ENCODE measurements around the gene COX6B2.
"Not testable (repeated sequence)": the region's sequence is repeated elsewhere in the genome, so short reads cannot be mapped to it uniquely, and the experiment has no call there.

The COX6B2 gene, protein sequence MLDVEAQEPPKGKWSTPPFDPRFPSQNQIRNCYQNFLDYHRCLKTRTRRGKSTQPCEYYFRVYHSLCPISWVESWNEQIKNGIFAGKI

DNA sequence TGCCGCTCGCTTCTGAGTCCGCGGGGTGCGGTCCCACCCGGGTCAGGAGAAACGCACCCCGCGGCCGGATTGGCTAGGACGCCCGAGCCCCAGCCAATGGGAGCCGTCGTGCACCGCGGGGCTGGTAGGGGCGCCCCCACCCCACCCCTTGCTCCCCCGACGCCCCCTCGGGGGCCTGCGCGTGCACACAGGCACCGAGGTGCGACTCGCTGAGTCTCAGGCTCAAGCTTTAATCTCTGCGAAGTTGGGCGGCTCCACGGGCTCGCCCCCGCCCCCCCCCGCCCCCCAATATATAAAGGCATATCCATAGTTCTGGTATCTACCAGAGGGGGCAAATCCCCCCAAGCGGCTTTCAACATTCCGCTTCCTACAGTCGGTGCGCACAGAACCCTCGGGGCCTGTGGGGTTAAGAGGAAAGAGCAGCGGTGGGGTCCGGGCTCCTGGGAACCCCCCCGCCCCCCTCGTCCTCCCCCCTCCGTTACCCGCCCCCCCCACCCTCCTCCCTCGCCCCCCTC lies at the start of gene COX6B2:
Gene COX6B2 (minus strand): TSS at position 22 of the 515 bp plus-strand sequence. CDS start 198 bp downstream, outside the sequence.
- TF ChIP-seq ZFX (IDR thresholded peaks at IDR 0.05; ENCODE audit: borderline replicate concordance), result no peak
- TF ChIP-seq, protein P1, sequence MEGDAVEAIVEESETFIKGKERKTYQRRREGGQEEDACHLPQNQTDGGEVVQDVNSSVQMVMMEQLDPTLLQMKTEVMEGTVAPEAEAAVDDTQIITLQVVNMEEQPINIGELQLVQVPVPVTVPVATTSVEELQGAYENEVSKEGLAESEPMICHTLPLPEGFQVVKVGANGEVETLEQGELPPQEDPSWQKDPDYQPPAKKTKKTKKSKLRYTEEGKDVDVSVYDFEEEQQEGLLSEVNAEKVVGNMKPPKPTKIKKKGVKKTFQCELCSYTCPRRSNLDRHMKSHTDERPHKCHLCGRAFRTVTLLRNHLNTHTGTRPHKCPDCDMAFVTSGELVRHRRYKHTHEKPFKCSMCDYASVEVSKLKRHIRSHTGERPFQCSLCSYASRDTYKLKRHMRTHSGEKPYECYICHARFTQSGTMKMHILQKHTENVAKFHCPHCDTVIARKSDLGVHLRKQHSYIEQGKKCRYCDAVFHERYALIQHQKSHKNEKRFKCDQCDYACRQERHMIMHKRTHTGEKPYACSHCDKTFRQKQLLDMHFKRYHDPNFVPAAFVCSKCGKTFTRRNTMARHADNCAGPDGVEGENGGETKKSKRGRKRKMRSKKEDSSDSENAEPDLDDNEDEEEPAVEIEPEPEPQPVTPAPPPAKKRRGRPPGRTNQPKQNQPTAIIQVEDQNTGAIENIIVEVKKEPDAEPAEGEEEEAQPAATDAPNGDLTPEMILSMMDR (IDR thresholded peaks at IDR 0.05), result no peak
- H3K27ac ChIP-seq, result no peak within 1 kb of the TSS

DNA sequence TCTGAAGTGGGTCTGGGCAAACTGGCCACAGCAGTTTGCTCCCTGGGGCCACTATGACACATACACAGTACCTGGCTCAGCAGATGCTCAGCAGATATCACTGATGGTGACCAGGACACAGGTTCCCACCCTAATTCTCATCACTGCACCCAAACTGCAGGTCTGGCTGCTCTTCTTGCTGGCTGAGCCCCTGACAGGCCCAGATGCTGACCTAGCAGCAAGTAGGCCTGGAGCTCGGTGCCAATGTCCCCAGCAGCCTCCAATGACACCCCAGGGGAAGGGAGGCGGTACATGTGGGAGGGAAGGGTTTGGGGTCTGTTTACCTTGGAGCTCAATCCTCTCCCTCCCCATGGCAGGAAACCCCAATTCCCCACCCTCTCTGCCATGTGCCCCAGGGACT lies 48.0 kb upstream of the COX6B2 start:
- no peak for TF ChIP-seq ZFX (IDR thresholded peaks at IDR 0.05; ENCODE audit: borderline replicate concordance)
- TF ChIP-seq, protein P1 (IDR thresholded peaks at IDR 0.05), result no peak
- H3K27ac ChIP-seq, result peak overlapping the region; percentile 6; the same call in 1 of the 2 replicates

DNA sequence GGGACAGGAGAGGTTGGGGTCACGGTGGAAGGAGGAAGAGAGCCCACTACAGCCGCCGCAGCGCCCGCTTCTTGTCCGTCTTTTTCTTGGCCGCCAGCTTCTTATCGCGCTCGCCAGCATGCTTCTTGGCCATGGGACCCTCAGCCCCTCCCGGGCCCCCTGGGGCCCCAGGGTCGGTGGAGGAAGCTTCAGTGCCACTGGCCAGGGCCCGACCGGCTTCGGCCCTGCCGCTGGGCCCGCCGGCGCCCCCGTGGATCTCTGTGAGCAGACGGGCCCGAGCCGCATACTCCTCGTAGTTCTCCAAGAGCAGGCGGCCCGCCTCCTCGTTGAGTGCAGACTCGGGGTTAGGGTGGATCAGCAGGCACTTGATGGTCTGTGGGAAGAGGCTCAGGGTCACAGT lies 46.9 kb upstream of the COX6B2 start:
- not testable (repeated sequence) for H3K27ac ChIP-seq

DNA sequence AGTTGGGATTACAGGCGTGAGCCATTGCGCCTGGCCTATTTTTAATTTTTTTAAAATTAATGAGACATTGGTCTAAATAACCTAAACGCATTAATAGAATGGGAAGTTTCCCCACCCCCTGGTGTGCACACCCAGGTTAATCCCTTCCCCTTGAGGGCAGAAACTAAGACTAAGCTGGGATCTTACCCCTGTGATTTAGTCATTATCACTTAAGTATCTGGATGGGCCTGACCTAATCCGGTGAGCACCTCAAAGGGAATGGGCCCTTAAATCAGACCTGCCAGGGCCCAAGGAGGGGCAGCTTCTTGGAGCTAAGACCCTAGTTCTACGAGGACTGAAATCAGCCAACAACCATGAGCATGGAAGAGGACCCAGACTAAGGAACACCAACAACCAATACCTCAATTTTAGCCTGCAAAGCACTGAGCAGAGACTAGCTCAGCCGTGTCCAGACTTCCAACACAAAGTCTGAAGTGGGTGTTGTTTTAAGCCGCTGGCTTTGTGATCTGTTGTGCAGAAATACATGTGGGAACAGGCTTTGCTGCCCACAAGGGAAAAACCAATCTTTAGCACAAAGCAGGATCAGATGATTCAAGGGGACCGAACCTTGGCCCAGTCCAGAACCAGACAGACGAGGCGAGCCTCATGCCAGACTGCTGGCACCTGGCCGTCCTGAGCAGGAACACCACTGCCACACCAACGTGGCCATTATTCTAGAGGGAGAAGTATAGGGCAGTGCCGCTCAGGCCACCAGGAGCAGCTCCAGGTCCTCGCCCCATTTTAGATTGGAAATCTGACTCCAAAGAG lies 46.0 kb upstream of the COX6B2 start:
- no peak for TF ChIP-seq ZFX (IDR thresholded peaks at IDR 0.05; ENCODE audit: borderline replicate concordance)
- TF ChIP-seq, protein P1 (IDR thresholded peaks at IDR 0.05), result no peak
- H3K27ac ChIP-seq, result peak overlapping the region; percentile 49

DNA sequence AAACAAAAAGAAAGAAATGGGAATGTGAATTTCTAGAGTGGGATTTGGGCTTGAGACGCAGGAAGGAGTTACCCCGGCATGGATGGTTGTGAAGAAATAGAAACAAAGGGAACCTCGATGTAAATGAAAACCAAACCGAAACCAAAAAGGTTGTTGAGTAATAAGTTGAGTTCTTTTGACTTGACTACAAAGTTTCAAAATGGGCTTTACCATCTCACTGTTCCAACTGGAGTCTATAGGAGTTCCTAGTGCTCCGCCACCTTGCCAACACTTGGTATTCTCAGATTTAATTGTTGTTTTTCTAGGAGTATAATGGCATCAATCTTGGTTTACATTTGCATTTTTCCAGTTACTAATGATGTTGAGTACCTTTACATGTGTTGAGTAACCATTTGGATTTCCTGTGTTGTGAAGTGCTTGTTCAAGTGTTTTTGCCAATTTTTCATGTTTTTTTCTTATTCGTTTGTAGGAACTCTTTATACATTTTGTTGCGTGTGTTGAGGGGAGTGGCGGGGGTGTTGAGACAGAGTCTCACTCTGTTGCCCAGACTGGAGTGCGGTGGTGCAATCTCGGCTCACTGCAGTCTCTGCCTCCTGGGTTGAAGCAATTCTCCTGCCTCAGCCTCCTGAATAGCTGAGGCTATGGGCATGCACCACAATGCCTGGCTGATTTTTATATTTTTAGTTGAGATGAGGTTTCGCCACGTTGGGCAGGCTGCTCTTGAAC lies 43.8 kb upstream of the COX6B2 start:
- H3K27ac ChIP-seq, result no peak overlapping the region
- TF ChIP-seq, protein P1 (IDR thresholded peaks at IDR 0.05), result no peak
- no peak for TF ChIP-seq ZFX (IDR thresholded peaks at IDR 0.05; ENCODE audit: borderline replicate concordance)

DNA sequence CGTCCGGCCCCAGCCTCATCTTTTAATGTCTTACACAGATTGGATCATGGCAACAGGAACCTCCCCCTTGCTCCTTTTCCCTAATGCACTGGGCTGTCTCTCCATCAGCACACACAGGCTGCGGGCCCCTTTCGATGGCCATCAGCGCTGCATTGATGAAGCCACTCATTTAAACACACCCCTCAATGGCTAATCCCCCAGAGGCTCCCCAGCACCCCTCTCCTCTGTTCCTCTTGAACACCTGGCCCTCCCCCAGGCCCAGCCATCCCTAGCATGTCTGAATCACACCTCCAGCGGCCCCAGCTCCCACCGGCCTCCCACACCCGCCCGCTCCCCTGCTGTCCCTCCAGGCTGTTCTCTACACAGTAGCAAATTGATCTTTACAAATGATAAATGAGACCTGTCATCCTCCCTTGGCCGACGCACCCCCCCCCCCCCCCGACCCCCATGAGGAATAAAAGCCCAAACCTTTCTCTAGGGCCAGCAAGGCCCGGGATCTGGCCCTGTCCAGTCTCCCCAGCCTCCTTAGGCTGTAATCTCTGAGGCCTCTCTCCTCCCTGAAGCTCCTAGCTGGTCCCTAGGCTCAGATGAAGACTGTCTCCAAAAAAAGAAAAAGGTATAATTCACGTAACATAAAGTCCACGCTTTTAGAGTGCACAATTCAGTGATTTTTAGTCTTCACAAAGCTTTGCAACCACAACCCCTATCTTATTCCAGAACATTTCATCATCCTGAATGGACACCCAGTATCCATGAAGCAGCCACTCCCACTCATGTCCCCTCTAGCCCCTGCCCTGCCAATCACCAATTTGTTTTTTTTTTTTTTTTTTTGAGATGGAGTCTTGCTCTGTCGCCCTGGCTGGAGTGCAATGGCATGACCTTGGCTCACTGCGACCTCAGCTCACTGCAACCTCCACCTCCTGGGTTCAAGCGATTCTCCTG lies 38.6 kb upstream of the COX6B2 start:
- H3K27ac ChIP-seq, result peak overlapping the region; percentile 32; the same call in 1 of the 2 replicates
- TF ChIP-seq ZFX (IDR thresholded peaks at IDR 0.05; ENCODE audit: borderline replicate concordance), result no peak
- TF ChIP-seq, protein P1 (IDR thresholded peaks at IDR 0.05), result no peak

All from 22Rv1 (cell line).